MM.1S (cell line): ENCODE measurements around the gene ACAT2.

Experiments
- CTCF ChIP-seq: fragments of 300-600 bp; sonication (generic); IDR thresholded peaks from 2 replicates; pipeline ENCODE4 v1.5.1; 2016; ENCODE audit warnings: antibody characterized with exemption, low read length, mixed read lengths
- EZH2phosphoT487 ChIP-seq: fragments of 300-600 bp; sonication (generic); IDR thresholded peaks from 2 replicates; pipeline ENCODE4 v1.6.1; 2018; ENCODE audit warnings: antibody characterized with exemption, low read length

DNA sequence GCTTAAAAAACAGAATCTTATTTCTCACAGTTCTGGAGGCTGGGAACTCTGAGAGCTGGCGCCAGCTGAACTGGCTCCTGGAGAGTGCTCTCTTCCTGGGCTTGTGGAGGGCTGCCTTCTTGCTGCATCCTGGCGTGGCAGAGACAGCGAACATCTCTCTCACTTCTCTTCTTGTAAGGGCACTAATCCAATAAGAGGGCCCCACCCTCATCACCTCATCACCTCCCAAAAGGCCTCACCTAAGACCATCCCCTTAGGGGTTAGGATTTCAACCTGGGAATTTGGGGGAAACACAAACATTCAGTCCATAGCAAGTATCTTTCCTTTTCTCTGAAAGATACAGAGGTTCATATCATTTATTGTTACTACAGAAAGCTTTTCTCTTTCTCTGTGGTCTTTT, 62.1 kb downstream of the ACAT2 start:
- TF ChIP-seq CTCF: no peak
- TF ChIP-seq EZH2phosphoT487: no peak
